COLO668 (cell line): ENCODE data around the gene TSEN2.
"Not testable (repeated sequence)": the region's sequence is repeated elsewhere in the genome, so short reads cannot be mapped to it uniquely, and the experiment has no call there.

Experiments used
- DNase-seq: peaks from one replicate; lab custom pipeline; 2025; ENCODE audit not compliant: unreplicated experiment; lab: John Stamatoyannopoulos, UW

TSEN2 gene

GRCh38 chr3:12451960-12452359 is 32.3 kb upstream of the TSEN2 start:
- DNase-seq = no peak

- no peak for DNase-seq
Measured at GRCh38 chr3:12452361-12453330, 31.6 kb upstream of the TSEN2 start.

GRCh38 chr3:12454076-12454815 is 30.0 kb upstream of the TSEN2 start:
- no peak for DNase-seq

GRCh38 chr3:12454816-12455121 is 29.5 kb upstream of the TSEN2 start:
- DNase-seq = no peak

- DNase-seq = no peak
Measured at GRCh38 chr3:12455740-12456139, 28.5 kb upstream of the TSEN2 start.

GRCh38 chr3:12456441-12456840 is 27.8 kb upstream of the TSEN2 start:
- no peak for DNase-seq

- DNase-seq = not testable (repeated sequence)
Measured at GRCh38 chr3:12457380-12457779, 26.9 kb upstream of the TSEN2 start.

GRCh38 chr3:12458901-12459300 is 25.4 kb upstream of the TSEN2 start:
- DNase-seq = no peak

- no peak for DNase-seq
Measured at GRCh38 chr3:12460127-12460526, 24.2 kb upstream of the TSEN2 start.

GRCh38 chr3:12461097-12461649 is 23.1 kb upstream of the TSEN2 start:
- DNase-seq = no peak

GRCh38 chr3:12462159-12462947 is 21.9 kb upstream of the TSEN2 start:
- DNase-seq = no peak

- DNase-seq = no peak
Measured at GRCh38 chr3:12463686-12464085, 20.6 kb upstream of the TSEN2 start.

- no peak for DNase-seq
Measured at GRCh38 chr3:12464181-12464580, 20.1 kb upstream of the TSEN2 start.

GRCh38 chr3:12465151-12465835 is 19.0 kb upstream of the TSEN2 start:
- DNase-seq = no peak

GRCh38 chr3:12465836-12466225 is 18.4 kb upstream of the TSEN2 start:
- no peak for DNase-seq

- DNase-seq = no peak
Measured at GRCh38 chr3:12467746-12468145, 16.5 kb upstream of the TSEN2 start.

GRCh38 chr3:12468276-12468675 is 16.0 kb upstream of the TSEN2 start:
- DNase-seq = no peak

- DNase-seq = no peak
Measured at GRCh38 chr3:12468757-12469156, 15.5 kb upstream of the TSEN2 start.

GRCh38 chr3:12469222-12469621 is 15.1 kb upstream of the TSEN2 start:
- not testable (repeated sequence) for DNase-seq

GRCh38 chr3:12470111-12470510 is 14.2 kb upstream of the TSEN2 start:
- no peak for DNase-seq

- DNase-seq = no peak
Measured at GRCh38 chr3:12470680-12471079, 13.6 kb upstream of the TSEN2 start.
